NCI-H1930 (cell line): Measurements from ENCODE around the gene TMEM53.
"Not testable (repeated sequence)": the region's sequence is repeated elsewhere in the genome, so short reads cannot be mapped to it uniquely, and the experiment has no call there.

Experiments
- DNase-seq, 2 experiments: peaks; one replicate each; lab custom pipeline; 2025; lab: John Stamatoyannopoulos, UW

Gene TMEM53

DNA sequence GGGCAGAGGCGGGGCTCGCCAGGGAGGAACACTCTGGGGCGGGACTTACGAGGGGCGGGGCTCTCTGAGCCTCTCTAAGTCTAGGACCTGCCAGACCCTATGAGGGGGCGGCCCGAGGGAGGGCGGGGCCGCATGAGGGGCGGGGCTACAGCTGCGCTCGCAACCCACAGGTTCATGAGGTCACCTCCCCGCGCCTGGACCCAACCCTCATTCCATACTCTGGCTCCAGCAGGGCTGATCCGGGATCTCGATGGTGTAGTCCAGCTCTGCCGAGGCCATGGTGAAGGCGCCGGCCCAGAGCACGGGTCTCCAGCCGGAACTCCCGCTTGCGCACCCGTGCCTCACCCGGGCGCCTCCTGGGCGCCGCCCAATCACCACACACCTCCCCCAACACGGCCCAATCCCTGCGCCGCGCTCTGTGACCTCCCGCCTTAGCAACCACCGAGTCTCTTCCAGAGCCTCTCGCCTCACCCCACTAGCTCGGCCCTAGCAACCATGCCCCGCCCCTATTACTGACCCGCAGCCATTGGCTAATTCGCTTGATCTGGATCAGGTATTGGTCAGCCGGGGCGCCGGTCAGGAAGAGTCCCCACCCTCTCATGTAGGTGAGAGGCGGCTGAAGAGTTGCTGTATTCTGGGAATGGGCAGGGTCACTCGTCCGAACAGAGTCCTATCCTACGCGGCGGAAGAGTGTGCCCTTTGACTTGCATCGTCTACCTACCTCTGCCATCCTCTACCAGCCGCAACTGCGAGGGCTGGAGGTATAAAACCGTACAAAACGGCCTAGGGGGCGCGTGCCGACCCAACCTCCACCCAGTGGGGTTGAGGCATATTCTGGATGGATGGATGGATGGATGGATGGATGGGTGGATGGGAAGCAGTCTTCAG, at the start of gene TMEM53, which contains the start of gene ARMH1:
TMEM53 (minus strand) TSS at position 369 of the 888 bp plus-strand sequence; CDS start at position 279, 90 bp downstream.
ARMH1 (plus strand) TSS at position 602 of the 888 bp plus-strand sequence. CDS start 14,984 bp downstream, outside the sequence.
- DNase-seq = peak; percentile 97 to 98

DNA sequence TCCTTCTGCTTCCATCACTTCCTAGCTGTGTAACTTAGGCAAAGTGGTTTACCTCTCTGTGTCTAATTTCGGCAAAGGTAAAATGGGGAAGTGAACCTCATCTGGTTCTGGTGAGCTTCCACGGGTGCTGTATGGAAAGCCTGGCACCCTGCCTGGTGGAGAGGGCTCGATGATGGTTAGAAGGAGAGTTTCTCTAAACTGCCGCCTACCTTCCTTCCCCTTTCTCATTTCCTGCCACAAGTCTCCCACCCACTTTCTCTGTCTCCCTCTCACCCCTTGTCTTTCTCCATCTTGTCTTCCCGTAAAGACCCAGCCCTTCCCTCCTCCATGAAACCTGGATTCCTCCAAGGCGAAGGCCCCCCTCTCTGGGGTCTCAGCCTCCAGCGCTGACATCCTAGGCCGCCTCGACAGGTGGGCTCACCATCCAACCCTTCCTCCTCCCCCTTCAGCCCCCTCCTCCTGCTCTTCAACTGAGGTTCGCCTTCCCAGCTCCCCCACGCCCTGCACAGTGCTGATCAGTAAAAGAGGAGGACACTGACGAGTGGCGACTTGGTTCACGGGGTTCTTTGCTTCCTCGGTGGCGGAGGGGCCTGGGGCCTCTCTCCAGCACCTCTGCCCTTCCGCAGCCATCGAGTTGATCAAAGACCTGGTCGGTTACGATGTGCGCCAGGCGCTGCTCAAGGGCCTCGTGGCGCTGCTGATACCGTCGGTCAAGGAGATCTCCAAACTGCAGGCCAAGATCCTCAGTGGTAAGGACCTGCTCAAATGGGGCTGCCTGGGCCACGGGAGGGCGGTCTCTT, 49.4 kb upstream of the TMEM53 start:
- no peak for DNase-seq

DNA sequence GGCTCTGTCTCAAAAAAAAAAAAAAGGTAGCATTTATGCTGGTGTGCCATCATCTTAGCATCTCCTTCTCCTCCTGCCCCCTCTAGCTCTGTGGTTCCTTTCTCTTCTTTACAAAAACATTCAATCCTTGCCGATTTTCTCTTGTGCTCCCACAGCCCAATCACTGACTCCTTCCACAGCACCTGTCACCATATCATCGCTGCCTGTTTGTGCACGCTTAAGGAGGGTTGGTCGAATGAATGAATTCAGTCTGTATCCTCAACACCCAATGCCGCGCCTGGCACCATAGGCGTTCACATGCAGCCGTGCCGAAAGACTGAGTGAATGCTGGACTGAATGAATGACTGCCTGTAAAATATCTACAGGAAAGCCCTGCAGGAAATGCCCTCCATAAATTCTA, 48.8 kb upstream of the TMEM53 start:
- DNase-seq = no peak

- peak; percentile 52 to 90 for DNase-seq
These were observed 47.4 kb upstream of the TMEM53 start for GRCh38 chr1:44721485-44722361.

DNA sequence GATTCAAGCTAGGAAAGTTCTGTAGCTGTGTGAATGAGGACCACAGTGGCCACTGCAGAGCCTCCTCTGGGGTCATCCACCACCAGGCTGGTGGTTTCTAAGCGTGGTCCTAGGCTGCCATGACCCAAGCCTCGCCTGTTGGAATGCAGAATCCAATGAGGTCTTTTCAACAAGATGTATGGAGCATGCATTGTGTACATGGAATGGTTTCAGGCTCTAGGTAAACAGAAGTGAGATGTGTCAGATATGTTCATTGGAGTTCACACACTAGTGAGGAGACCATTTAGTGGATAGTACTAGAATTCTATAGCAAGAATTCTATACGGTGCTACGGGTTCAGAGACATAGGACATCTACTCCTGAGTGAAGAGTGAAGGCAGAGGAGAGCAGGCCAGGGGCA, 46.0 kb upstream of the TMEM53 start:
- DNase-seq = no peak

GRCh38 chr1:44719318-44719717, 45.0 kb upstream of the TMEM53 start:
- no peak for DNase-seq

GRCh38 chr1:44718091-44718490, 43.8 kb upstream of the TMEM53 start:
- no peak for DNase-seq

- DNase-seq = no peak
These were observed 43.4 kb upstream of the TMEM53 start for GRCh38 chr1:44717653-44718052.

GRCh38 chr1:44717156-44717555, 42.9 kb upstream of the TMEM53 start:
- no peak for DNase-seq

DNA sequence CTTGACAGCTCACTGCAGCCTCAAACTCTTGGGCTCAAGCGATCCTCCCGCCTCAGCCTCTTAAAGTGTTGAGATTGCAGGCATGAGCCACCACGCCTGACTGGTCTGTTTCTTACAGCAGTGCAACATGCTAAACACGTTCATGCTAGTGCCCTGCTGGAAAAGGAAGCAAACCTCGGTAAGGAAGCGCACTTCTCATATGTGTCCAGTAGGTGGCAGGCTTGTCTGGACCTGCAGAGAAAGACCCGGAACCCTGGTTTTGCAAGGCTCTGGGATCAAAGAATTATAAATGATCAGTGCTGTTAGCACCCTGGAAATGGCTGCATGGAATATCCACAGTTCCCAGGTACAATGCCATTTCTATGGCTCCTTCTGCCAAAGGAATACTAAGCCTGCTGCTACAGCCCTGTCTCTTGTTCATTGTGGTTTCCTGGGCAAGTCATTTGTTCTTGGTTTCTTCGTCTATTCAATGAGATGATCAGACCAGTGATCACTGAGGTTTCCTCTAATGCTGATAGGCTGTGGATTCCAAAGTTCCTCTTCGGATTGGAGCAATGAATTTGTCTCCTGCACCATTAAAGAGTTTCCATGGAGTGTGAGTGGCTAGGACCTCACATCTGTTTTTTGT, 40.8 kb upstream of the TMEM53 start:
- peak; percentile 64 to 70 for DNase-seq

DNA sequence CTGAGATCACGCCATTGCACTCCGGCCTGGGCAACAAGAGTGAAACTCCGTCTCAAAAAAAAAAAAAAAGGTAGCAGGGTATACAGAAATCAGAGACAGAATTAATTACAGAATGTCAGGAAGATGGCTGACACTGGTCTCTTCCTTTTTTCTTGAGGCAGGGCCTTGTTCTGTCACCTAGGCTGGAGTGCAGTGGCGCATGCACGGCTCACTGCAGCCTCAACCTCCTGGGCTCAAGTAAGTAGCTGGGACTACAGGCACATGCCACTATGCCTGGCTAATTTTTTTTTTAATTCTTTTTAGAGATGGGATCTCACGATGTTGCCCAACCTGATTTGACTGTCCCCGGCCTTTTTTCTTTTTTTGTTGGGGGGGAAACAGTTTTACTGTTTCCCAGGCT, 40.3 kb upstream of the TMEM53 start:
- no peak for DNase-seq

- no peak for DNase-seq
These were observed 39.1 kb upstream of the TMEM53 start for GRCh38 chr1:44713321-44713781.

DNA sequence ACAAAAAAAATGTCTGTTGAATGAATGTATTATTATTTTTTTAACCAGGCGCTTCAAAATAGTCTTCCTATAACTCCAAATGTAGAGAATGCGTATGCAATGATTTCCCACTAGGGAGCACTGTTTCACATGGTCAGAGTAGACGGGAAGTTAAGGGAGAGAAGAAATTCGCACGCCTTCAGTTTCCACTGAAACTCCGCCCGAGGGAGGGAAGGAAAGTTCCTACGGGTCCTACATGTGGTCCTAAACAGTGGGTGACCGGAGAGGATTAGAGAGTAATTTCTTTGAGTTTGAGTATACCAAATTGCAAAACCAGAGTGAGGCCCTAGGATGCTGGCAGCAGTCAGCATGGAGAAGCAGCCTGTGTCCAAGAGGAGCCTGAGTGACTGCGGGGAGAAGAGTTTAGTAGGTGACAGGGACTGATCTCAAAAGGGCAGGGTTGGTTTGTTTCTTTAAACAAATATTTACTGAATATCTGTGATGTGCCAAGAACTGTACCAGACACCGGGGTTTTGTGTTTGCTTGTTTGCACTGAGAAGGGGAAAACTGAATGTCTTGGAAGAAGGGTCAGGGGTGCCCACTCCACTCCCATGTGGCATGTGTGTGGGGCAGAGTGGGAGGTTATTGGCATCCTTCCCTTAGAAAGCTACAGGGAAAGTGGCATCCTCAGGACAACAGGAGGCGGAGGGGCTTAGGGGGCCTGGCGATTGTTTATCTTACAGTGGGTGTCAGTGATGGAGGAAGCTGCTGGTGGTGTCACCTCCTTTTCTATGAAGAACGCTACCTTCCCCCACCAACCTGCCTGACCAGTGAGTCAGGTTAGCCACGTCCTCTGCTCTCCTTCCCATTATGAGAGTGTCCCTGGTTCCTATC, 33.9 kb upstream of the TMEM53 start:
- no peak for DNase-seq

DNA sequence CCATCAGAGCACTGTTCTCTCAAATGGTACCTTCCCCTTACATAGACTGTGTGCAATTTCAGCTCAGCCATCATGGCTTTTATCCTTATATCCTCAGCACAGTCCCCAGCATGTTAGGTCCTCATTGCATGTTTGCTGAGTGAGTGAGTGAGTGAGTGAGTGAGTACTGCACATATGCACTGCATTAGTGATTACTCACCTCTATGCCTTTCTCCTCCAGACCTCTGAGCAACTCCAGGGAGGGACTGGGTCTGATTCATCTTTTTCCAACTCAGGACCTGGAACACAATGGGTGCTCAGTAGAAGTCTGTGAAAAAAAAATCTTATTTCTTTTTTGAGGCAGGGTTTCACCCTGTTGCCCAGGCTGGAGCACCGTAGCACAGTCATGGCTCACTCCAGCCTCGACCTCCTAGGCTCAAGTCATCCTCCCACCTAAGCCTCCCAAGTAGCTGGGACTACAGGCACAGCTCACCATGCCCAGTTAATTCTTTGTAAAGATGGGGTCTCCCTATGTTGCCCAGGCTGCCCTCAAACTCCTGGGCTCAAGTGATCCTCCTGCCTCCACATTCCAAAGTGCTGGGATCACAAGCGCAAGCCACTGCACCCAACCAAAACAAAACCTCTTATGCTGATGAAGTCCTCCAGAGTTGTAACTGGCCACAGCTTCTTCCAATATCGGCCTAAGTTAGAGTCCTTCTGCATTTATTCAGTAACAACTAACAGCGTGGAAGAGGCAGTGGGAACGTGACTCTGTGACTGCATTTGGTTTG, 33.0 kb upstream of the TMEM53 start:
- DNase-seq = no peak

- DNase-seq = no peak
These were observed 31.7 kb upstream of the TMEM53 start for GRCh38 chr1:44705938-44706337.

GRCh38 chr1:44705470-44705869, 31.2 kb upstream of the TMEM53 start:
- DNase-seq = no peak

DNA sequence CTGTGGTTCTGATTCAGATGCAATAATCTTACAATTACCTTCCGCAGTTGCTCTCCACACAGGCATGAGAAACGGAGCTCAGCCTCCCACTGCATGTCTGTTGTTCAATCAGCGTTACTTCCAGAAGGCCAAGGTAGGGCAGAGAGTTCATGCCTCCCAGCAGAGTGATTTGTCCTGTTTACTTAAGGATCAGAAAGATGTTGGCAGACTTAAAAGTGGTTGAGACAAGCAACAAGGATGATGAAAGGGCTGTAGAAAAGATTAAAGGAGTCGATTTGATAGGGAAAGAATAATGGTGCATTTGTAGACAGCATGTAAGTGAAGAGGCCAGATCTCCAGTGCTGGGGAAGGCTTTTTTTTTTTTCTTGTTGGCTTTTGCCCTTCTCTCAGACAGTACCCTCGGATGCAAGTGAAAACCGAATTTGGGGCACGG, 26.9 kb upstream of the TMEM53 start:
- DNase-seq = no peak

DNA sequence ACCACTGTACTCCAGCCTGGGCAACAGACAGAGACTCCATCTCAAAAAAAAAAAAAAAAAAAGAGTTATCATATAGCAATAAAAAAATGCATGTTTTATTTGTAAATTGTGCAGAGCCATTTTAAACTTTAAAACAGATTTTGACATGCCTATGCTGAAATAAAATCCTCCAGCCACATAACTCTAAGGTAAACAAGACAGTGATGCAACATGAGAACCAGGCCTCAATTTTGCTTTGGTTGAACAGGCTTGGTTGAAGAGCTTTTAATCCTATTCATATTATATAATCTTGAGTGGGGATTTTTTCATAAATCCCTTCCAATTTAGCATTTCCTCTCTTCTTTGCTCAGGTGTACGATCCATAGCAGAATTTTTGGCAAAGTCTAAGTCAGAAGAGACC, 26.3 kb upstream of the TMEM53 start:
- DNase-seq = no peak

DNA sequence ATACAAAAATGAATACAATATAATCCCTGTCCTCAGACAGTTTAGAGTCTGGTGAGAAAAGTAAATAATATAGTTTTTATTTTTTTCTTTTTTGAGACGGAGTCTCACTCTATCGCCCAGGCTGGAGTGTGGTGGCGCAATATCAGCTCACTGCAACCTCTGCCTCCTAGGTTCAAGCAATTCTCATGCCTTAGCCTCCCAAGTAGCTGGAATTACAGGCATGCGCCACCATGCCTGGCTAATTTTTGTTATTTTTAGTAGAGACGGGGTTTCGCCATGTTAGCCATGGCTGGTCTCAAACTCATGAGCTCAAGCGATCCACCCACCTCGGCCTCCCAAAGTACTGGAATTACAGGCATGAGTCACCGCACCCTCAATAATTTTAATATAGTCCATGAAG, 25.1 kb upstream of the TMEM53 start:
- DNase-seq = not testable (repeated sequence)
